Sigmoid colon (tissue), 3 donors: ENCODE data around the gene PZP.

Experiments
- CTCF ChIP-seq, 4 experiments: fragments of 450-650 bp in 3 of 4; fragments of 200-600 bp in 1 of 4; IDR thresholded peaks; one replicate each; pipeline ENCODE4 v1.5.1; 2016 to 2019; ENCODE audit warnings: antibody characterized with exemption in 4 of 4, mild to moderate bottlenecking in 3 of 4, moderate library complexity in 2 of 4
- POLR2A ChIP-seq, 2 donors: fragments of 450-650 bp; IDR thresholded peaks; one replicate each; pipeline ENCODE4 v1.6.1; 2016; ENCODE audit warnings: antibody characterized with exemption in 2 of 2, mild to moderate bottlenecking in 2 of 2, moderate library complexity in 2 of 2

- no peak for TF ChIP-seq CTCF (IDR thresholded peaks at IDR 0.05)
- TF ChIP-seq POLR2A (IDR thresholded peaks at IDR 0.05): no peak
These were observed 47.6 kb upstream of the PZP start for GRCh38 chr12:9255837-9256236.
